ENCODE data around the gene DLGAP1. TPM values are rescaled to one million over a fixed set of nuclear protein-coding genes. Genes with fewer than 3 reads are reported as not detected.

DLGAP1 gene
- total and polyA plus RNA-seq, 2 experiments from 2014 or later = 17.0 to 48.5 TPM

DNA sequence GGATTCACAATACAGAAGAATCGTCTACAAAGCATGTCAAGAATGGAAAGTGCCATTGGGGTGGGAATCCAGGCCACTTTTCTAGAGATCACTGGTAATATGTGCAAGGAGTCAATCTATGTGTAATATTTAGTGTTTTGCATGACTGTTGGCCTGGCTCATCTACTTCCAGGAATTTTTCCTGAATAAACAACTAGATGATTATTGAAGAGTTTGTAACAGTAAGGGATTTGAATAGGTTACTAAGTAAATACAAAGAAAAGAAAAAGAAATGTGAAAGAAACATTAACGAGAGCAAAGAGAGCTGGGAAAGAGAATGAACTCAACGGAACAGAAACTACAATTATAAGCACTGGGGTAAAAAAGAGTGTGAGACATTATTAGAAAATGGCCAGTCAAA is 599.1 kb downstream of the DLGAP1 start:
- no peaks in the 10 kb centered on the region for H3K4me1 ChIP-seq (ENCODE audit: insufficient read depth)
- Mint-ChIP-seq H3K9me3 (0 out of 3 replicates have a peak, but pooled peaks cover 2% of the 10 kb centered on the region), H3K4me3 (no peak overlapping the region), H3K27me3 (ENCODE audit: insufficient read depth, low read depth, poor library complexity) (no peaks in the 10 kb centered on the region), H3K36me3 (ENCODE audit: low read depth) (peaks cover 3% of the 10 kb centered on the region; the same call in 1 of the 3 replicates), H3K27ac (no peak overlapping the region), H3K4me1 (no peaks in the 10 kb centered on the region; the same call in 2 of the 3 replicates)
- no peak overlapping the region for H3K27ac ChIP-seq (ENCODE audit: low read depth)
- H3K79me2 ChIP-seq (replicated peaks; ENCODE audit: insufficient read depth) = no peaks in the 10 kb centered on the region
- no peaks in the 10 kb centered on the region for H3K36me3 ChIP-seq (ENCODE audit: insufficient read depth)
- H3K9me2 ChIP-seq (ENCODE audit: insufficient read depth) = no peaks in the 10 kb centered on the region
- no peak for TF ChIP-seq STAT1 (IDR thresholded peaks at IDR 0.05; ENCODE audit: unreplicated experiment)
- no peak for TF ChIP-seq POLR2AphosphoS5 (IDR thresholded peaks at IDR 0.05; ENCODE audit: low read depth)
- TF ChIP-seq, protein P1, sequence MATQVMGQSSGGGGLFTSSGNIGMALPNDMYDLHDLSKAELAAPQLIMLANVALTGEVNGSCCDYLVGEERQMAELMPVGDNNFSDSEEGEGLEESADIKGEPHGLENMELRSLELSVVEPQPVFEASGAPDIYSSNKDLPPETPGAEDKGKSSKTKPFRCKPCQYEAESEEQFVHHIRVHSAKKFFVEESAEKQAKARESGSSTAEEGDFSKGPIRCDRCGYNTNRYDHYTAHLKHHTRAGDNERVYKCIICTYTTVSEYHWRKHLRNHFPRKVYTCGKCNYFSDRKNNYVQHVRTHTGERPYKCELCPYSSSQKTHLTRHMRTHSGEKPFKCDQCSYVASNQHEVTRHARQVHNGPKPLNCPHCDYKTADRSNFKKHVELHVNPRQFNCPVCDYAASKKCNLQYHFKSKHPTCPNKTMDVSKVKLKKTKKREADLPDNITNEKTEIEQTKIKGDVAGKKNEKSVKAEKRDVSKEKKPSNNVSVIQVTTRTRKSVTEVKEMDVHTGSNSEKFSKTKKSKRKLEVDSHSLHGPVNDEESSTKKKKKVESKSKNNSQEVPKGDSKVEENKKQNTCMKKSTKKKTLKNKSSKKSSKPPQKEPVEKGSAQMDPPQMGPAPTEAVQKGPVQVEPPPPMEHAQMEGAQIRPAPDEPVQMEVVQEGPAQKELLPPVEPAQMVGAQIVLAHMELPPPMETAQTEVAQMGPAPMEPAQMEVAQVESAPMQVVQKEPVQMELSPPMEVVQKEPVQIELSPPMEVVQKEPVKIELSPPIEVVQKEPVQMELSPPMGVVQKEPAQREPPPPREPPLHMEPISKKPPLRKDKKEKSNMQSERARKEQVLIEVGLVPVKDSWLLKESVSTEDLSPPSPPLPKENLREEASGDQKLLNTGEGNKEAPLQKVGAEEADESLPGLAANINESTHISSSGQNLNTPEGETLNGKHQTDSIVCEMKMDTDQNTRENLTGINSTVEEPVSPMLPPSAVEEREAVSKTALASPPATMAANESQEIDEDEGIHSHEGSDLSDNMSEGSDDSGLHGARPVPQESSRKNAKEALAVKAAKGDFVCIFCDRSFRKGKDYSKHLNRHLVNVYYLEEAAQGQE (IDR thresholded peaks at IDR 0.05; ENCODE audit: unreplicated experiment) = no peak
- no peak for TF ChIP-seq EZH2phosphoT487 (IDR thresholded peaks at IDR 0.05; ENCODE audit: unreplicated experiment)
- ATAC-seq = no peak
- H3K27me3 ChIP-seq (ENCODE audit: insufficient read depth) = no peaks in the 10 kb centered on the region
- no peak overlapping the region for H3K4me2 ChIP-seq
- H2AFZ ChIP-seq = no peak overlapping the region
- no peaks in the 10 kb centered on the region for H4K20me1 ChIP-seq (replicated peaks; ENCODE audit: insufficient read depth)
- no peak for DNase-seq (ENCODE audit: low spot score)
- H3F3A ChIP-seq (replicated peaks; ENCODE audit: low read depth) = no peaks in the 10 kb centered on the region
- no peak overlapping the region for H3K4me3 ChIP-seq

DNA sequence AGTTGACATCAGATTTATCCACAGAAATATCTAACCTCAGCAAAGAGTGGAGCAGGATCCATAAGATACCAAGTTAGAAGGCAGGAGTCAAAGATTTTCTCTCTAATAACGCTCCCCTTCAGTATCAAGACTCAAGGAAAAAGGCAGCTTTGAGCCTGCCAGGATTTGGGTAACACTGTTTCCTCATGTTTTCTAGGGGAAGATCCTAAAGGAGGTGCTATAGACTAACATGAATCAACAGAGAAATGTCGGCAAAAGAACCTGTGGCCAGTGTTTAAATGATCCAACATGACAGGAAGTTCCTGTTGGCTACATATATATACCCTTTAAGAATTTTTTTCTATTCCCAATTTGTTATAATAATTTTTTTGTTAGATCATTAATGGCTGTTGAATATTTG is 602.8 kb downstream of the DLGAP1 start:
- peak; percentile 59 for ATAC-seq
- DNase-seq (ENCODE audit: low spot score) = peak; percentile 63
- H3K4me2 ChIP-seq = no peak overlapping the region
- H3K79me2 ChIP-seq (replicated peaks; ENCODE audit: insufficient read depth) = no peaks in the 10 kb centered on the region
- H3K27ac ChIP-seq (ENCODE audit: low read depth) = no peak overlapping the region
- H3K36me3 ChIP-seq (ENCODE audit: insufficient read depth) = no peaks in the 10 kb centered on the region
- no peak overlapping the region for H3K27ac Mint-ChIP-seq
- H3K27me3 ChIP-seq (ENCODE audit: insufficient read depth) = no peaks in the 10 kb centered on the region
- H2AFZ ChIP-seq = no peak overlapping the region
- no peaks in the 10 kb centered on the region; the same call in 2 of the 3 replicates for H3K36me3 Mint-ChIP-seq (ENCODE audit: low read depth)
- H3K4me3 Mint-ChIP-seq = no peak overlapping the region
- no peaks in the 10 kb centered on the region for H3K4me1 ChIP-seq (ENCODE audit: insufficient read depth)
- no peak overlapping the region for H3K4me3 ChIP-seq
- H3K27me3 Mint-ChIP-seq (ENCODE audit: insufficient read depth, low read depth, poor library complexity) = no peaks in the 10 kb centered on the region
- no peaks in the 10 kb centered on the region for H3F3A ChIP-seq (replicated peaks; ENCODE audit: low read depth)
- no peaks in the 10 kb centered on the region; the same call in 2 of the 3 replicates for H3K4me1 Mint-ChIP-seq
- no peaks in the 10 kb centered on the region for H3K9me2 ChIP-seq (ENCODE audit: insufficient read depth)
- H3K9me3 Mint-ChIP-seq = 0 out of 3 replicates have a peak, but pooled peaks cover 2% of the 10 kb centered on the region
- H4K20me1 ChIP-seq (replicated peaks; ENCODE audit: insufficient read depth) = no peaks in the 10 kb centered on the region
- TF ChIP-seq, protein P2, sequence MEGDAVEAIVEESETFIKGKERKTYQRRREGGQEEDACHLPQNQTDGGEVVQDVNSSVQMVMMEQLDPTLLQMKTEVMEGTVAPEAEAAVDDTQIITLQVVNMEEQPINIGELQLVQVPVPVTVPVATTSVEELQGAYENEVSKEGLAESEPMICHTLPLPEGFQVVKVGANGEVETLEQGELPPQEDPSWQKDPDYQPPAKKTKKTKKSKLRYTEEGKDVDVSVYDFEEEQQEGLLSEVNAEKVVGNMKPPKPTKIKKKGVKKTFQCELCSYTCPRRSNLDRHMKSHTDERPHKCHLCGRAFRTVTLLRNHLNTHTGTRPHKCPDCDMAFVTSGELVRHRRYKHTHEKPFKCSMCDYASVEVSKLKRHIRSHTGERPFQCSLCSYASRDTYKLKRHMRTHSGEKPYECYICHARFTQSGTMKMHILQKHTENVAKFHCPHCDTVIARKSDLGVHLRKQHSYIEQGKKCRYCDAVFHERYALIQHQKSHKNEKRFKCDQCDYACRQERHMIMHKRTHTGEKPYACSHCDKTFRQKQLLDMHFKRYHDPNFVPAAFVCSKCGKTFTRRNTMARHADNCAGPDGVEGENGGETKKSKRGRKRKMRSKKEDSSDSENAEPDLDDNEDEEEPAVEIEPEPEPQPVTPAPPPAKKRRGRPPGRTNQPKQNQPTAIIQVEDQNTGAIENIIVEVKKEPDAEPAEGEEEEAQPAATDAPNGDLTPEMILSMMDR (conservative IDR thresholded peaks at IDR 0.05; ENCODE audit: low read depth in 2 of 2) = peak; percentile 44 to 52
- no peak for TF ChIP-seq ZNF114 (CRISPR knock-in tag; IDR thresholded peaks at IDR 0.05)

Measured in GM23338 (cell line).